WTC11 (cell line): ENCODE data around the gene RHOU.

Source experiments
- ELF4 ChIP-seq: sonication (generic); formaldehyde crosslinking; IDR thresholded peaks from 2 replicates; pipeline ENCODE4 v1.8.1; 2022; ENCODE audit warnings: low read depth, mild to moderate bottlenecking, moderate library complexity, missing genetic modification reagents
- TF ChIP-seq, protein P1 (sequence below): fragments of 200-600 bp; IDR thresholded peaks from 2 replicates; pipeline ENCODE4 v1.8.0; 2022; ENCODE audit warnings: antibody characterized with exemption

DNA sequence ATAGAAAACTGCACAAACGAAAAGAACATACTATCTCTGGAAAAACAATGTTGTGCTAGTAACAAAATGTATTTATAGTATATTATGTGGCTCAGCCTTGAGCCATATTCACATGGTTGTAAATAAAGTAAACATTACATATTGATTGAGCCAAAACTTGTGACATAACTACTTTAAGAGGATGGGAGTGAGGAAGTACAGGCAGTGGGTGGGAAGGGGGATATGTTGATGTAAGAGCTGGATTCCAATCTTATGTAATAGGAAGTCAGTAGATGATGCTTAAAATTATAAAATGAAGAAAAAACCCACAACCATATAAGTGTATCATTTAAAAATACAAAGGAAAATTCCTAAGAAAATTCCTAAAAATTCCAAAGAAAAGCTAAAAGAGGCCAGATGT, 42.7 kb downstream of the RHOU start:
- TF ChIP-seq, protein P1, sequence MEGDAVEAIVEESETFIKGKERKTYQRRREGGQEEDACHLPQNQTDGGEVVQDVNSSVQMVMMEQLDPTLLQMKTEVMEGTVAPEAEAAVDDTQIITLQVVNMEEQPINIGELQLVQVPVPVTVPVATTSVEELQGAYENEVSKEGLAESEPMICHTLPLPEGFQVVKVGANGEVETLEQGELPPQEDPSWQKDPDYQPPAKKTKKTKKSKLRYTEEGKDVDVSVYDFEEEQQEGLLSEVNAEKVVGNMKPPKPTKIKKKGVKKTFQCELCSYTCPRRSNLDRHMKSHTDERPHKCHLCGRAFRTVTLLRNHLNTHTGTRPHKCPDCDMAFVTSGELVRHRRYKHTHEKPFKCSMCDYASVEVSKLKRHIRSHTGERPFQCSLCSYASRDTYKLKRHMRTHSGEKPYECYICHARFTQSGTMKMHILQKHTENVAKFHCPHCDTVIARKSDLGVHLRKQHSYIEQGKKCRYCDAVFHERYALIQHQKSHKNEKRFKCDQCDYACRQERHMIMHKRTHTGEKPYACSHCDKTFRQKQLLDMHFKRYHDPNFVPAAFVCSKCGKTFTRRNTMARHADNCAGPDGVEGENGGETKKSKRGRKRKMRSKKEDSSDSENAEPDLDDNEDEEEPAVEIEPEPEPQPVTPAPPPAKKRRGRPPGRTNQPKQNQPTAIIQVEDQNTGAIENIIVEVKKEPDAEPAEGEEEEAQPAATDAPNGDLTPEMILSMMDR: no peak
- TF ChIP-seq ELF4: no peak
